Amniotic epithelial cell (primary cell): ENCODE results near the gene CD99.
"Not testable (repeated sequence)": the region's sequence is repeated elsewhere in the genome, so short reads cannot be mapped to it uniquely, and the experiment has no call there.

Source experiments
- DNase-seq: peaks from one replicate; pipeline ENCODE4 v3.0.0-alpha.2; 2010; ENCODE audit warnings: low read depth

CD99 gene

GRCh38 chrX:2773166-2774055 lies 82.3 kb downstream of the CD99 start:
- DNase-seq = not testable (repeated sequence)

DNA sequence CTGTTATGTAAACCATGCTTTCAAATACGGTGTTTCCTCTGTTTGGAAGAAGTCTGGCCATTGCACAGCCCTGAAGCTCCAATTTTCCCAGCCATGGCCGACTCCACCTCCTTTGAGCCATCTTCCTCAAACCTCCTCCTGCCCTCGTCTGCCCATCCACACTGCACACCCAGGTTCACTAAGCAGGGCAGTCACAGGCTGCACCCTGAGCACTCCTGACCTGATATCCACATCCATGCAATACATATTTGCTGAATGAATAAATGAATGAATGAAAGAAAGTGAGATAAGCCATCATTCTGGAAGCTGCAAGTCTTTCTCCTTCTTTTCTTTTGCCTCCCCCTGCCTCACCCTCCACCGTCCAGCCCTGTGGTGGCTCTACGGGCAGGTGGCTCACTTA lies 83.0 kb downstream of the CD99 start:
- no peak for DNase-seq

GRCh38 chrX:2774776-2775175 lies 83.7 kb downstream of the CD99 start:
- no peak for DNase-seq

DNA sequence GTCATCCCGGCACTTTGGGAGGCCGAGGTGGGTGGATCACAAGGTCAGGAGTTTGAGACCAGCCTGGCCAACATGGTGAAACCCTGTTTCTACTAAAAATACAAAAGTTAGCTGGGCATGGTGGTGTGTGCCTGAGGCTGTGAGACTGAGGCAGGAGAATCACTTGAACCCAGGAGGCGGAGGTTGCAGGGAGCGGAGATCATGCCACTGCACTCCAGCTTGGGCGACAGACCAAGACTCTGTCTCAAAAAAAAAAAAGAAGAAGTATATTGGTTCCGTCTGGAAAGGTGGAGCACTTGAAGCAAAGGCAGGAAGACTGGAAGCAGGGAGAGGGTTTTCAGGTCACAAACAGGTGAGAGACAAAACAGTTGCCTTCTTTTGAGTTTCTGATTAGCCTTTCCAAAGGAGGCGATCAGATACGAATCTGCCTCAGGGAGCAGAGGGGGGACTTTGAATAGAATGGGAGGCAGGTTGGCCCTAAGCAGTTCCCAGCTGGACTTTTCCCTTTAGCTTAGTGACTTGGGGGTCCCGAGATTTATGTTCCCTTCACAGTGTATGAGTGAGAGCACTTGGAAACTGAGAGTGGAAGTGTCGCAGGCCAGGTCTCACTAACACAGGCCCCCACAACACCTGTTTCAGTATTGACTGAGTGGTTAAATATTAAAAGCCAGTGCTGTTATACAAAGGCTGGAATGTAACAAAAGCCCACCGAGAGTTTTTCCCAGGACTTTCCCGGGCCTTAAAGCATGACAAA lies 89.6 kb downstream of the CD99 start:
- DNase-seq = not testable (repeated sequence)

- DNase-seq = no peak
Observed at GRCh38 chrX:2781226-2781571, 90.1 kb downstream of the CD99 start.

DNA sequence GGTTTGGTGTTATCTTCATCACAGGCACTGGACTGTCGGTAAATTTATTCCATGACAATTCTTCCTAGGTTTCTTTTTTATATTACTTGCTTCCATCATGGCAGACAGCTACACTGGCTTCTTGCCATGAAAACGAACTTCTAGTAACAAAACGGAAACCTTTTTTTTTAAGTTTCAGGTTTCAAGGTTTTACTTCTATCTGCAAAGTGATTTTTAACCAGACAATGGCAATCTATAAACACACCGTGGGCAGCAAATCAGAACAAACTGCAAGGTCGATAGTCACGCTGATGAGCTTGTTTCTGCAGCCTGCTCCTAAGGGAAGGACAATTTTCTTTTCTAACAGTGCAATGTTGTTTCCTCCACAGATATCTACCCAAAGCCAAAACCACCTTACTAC lies 90.6 kb downstream of the CD99 start:
- DNase-seq = no peak

DNA sequence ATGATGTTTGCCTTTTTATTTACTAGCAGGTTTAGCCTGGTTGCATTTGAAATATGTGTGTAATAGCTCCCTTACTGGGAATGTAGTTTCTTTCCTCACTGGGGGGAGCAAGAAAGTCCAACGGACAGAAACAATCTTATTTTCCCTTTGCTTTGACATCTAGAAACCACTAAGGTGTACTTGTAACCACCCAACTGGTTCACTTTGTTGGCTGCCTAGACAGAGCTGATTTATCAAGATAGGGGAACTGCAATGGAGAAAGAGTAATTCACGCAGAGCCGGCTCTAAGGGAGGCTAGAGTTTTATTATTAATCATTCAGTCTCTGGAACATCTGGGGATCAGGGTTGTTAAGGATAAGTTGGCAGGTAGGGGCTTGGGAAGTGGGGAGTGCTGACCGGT lies 91.1 kb downstream of the CD99 start:
- no peak for DNase-seq

DNA sequence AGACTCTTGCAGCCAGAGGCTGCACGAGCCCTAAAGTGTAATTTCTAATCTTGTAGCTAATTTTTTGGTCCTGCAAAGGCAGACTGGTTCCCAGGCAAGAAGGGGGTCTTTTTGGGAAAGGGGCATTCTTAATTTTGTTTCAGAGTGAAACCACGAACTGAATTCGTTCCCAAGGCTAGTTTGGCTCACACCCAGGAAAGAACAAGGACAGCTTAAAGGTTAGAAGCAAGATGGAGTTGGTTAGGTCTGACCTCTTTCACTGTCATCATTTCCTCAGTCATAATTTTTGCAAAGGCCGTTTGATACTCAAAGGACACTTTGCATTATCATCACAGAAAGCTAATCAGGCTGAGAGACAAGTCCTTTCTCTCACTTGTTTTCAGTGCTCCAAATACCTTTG lies 91.7 kb downstream of the CD99 start:
- no peak for DNase-seq

DNA sequence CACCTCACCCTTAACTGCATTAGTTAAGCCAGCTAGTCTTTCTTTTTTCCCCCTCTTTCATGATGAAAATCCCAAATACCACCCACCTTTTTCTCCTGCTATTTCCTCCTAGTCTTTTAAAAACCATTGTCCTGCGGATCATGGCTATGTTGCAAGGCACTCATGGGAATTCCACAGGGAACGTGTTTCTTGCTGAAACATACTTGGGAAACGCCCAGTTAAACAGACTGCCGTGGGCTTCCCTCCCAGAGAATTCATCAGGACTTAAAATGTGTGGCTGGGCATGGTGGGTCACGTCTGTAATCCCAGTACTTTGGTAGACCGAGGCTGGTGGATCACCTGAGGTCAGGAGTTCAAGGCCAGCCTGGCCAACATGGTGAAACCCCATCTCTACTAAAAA lies 92.9 kb downstream of the CD99 start:
- no peak for DNase-seq

DNA sequence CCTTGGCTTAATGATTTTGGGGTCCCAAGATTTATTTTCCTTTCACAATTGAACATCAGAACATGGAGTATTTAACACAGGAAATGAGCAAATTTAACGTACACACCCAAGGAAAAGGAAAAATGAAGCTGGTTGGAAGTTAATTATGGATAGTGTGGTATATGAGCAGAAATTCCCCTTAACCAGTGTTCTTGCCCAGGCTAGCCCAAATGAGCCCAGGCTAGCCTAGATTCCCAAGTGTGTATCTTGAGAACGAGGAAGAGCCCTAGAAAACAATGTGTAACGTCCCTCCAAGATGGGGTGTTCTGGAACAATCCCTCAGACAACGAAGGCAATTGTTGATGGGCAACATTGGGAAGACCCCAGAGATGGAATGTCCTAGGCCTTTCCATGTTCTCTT lies 94.4 kb downstream of the CD99 start:
- no peak for DNase-seq

GRCh38 chrX:2788980-2789379 lies 97.9 kb downstream of the CD99 start:
- DNase-seq = no peak

- no peak for DNase-seq
Observed at GRCh38 chrX:2789569-2789968, 98.5 kb downstream of the CD99 start.
